Activated naive CD8-positive, alpha-beta T cell (primary cell): Measurements from ENCODE around the gene ACAP2.
"Not testable (repeated sequence)": the region's sequence is repeated elsewhere in the genome, so short reads cannot be mapped to it uniquely, and the experiment has no call there.

Experiments used
- H3K27ac Mint-ChIP-seq: one replicate; pipeline ENCODE4 v1.8.0; 2021; ENCODE audit warnings: mixed read lengths
- H3K27me3 Mint-ChIP-seq: one replicate; pipeline ENCODE4 v1.8.0; 2021; ENCODE audit warnings: mixed read lengths
- H3K36me3 Mint-ChIP-seq: one replicate; pipeline ENCODE4 v1.8.0; 2021; ENCODE audit warnings: mixed read lengths
- H3K4me1 Mint-ChIP-seq: one replicate; pipeline ENCODE4 v1.8.0; 2021; ENCODE audit warnings: low read depth, mixed read lengths
- H3K4me3 Mint-ChIP-seq: one replicate; pipeline ENCODE4 v1.8.0; 2021; ENCODE audit warnings: mild to moderate bottlenecking, mixed read lengths
- H3K9me3 Mint-ChIP-seq: one replicate; pipeline ENCODE4 v1.8.0; 2021; ENCODE audit warnings: low read depth, mixed read lengths

The ACAP2 gene

GRCh38 chr3:195385526-195385925, 57.3 kb downstream of the ACAP2 start:
- H3K27me3 Mint-ChIP-seq: no peaks in the 10 kb centered on the region
- H3K4me1 Mint-ChIP-seq: peaks cover 51% of the 10 kb centered on the region
- H3K4me3 Mint-ChIP-seq: no peak overlapping the region
- H3K36me3 Mint-ChIP-seq: peaks cover 13% of the 10 kb centered on the region
- no peaks in the 10 kb centered on the region for H3K9me3 Mint-ChIP-seq
- H3K27ac Mint-ChIP-seq: no peak overlapping the region

- no peaks in the 10 kb centered on the region for H3K27me3 Mint-ChIP-seq
- H3K36me3 Mint-ChIP-seq: peaks cover 13% of the 10 kb centered on the region
- H3K27ac Mint-ChIP-seq: no peak overlapping the region
- H3K4me1 Mint-ChIP-seq: peaks cover 51% of the 10 kb centered on the region
- H3K9me3 Mint-ChIP-seq: no peaks in the 10 kb centered on the region
- H3K4me3 Mint-ChIP-seq: no peak overlapping the region
Measured at GRCh38 chr3:195384952-195385351, 57.9 kb downstream of the ACAP2 start.

GRCh38 chr3:195372220-195372619, 70.6 kb downstream of the ACAP2 start:
- Mint-ChIP-seq H3K27me3 (no peaks in the 10 kb centered on the region), H3K27ac (no peak overlapping the region), H3K4me3 (no peak overlapping the region), H3K9me3 (no peaks in the 10 kb centered on the region), H3K4me1 (no peaks in the 10 kb centered on the region), H3K36me3 (peaks cover 21% of the 10 kb centered on the region)

DNA sequence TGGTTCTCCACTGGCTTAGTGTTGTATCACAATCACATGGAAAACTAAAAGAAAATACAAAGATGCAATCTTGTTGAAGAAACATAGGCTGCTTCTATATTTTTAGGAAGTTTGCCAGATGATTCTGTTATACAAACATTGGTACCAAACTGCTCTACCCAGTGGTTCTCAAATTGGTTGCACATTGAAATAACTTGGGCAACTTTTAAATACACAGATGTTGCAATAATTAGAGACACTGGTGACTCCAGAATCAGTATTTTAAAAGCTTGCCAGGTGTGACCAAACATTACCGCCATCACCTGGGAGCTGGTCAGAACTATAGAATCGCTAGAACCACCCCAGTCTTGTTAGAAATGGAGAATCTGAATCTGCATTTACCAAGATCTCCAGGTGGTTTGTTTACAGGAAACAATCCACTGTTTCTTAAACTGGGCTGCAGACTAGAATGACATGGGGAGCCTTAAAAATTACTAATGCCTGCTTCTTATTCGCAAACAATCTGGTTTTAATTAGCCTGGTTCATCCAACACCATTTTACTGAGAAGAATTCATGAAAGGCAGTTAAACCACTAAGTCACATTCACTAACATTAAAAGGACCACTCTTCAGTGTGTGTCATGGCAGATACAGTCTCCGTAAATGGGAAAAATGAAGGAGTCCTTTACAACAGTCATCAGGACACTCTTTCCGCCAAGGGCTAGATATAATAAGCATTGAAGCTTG, 76.5 kb downstream of the ACAP2 start:
- Mint-ChIP-seq H3K4me3 (no peak overlapping the region), H3K36me3 (peaks cover 26% of the 10 kb centered on the region), H3K9me3 (no peaks in the 10 kb centered on the region), H3K4me1 (peaks cover 19% of the 10 kb centered on the region), H3K27me3 (no peaks in the 10 kb centered on the region), H3K27ac (no peak overlapping the region)

GRCh38 chr3:195365371-195365770, 77.4 kb downstream of the ACAP2 start:
- Mint-ChIP-seq H3K4me3 (no peak overlapping the region), H3K9me3 (no peaks in the 10 kb centered on the region), H3K27me3 (no peaks in the 10 kb centered on the region), H3K4me1 (peaks cover 24% of the 10 kb centered on the region), H3K27ac (no peak overlapping the region), H3K36me3 (peaks cover 21% of the 10 kb centered on the region)

GRCh38 chr3:195357797-195358196, 85.0 kb downstream of the ACAP2 start:
- not testable (repeated sequence) for H3K9me3 Mint-ChIP-seq, H3K4me3 Mint-ChIP-seq, H3K27me3 Mint-ChIP-seq
- peaks cover 16% of the 10 kb centered on the region for H3K36me3 Mint-ChIP-seq
- H3K4me1 Mint-ChIP-seq: peaks cover 55% of the 10 kb centered on the region
- peak overlapping the region; percentile 35 for H3K27ac Mint-ChIP-seq

DNA sequence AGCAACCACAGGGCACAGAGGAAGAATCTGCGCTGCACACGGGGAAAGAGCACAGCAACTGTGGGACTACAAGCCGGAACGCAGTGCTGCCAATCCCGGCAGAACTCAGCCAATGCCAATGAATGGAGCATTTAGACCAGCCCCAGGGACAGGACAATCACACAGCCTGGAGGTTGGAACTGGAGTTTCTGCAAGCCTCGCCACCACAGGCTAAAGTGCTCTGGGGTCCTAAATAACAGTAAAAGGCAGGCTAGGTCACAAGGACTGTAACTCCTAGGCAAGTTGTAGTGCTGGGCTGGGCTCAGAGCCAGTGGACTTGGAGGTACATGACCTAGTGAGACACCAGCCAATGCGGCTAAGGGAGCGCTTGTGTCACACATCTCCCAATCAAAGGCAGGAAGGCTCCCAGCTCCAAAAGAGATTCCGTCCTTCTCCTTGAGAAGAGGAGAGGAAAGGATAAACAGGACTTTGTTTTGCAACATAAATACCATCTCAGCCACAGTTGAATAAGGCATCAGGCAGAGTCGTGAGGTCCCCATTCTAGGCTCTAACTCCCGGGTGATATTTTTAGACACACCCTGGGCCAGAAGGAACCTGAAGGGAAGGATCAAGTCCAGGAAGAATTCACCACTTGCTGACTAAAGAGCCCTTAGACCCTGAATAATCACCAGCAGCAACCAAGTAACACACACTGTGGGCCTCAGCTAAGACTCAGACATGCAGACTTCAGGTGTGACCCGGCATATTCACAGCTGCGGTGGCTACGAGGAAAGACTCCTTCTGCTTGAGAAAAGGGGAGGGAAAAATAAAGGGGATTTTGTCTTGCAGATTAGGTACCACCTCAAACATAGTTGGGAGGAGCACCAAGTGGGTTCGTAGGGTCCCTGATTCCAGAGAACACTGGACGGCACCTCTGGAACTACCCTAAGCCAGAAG, 86.4 kb downstream of the ACAP2 start:
- H3K4me3 Mint-ChIP-seq: no peak overlapping the region
- H3K27ac Mint-ChIP-seq: no peak overlapping the region
- H3K36me3 Mint-ChIP-seq: peaks cover 15% of the 10 kb centered on the region
- peaks cover 44% of the 10 kb centered on the region for H3K4me1 Mint-ChIP-seq
- no peaks in the 10 kb centered on the region for H3K9me3 Mint-ChIP-seq
- no peaks in the 10 kb centered on the region for H3K27me3 Mint-ChIP-seq

DNA sequence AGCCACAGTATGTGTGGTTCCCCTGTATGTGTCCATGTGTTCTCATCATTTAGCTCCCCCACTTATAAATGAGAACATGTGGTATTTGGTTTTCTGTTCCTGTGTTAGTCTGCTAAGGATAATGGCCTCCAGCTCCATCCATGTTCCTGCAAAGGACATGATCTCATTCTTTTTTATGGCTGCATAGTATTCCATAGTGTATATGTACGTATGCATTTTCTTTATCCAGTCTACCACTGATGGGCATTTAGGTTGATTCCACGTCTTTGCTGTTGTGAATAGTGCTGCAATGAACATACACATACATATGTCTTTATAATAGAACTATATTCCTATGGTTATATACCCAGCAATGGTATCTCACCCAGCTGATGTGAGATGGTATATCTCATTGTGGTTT, 88.8 kb downstream of the ACAP2 start:
- Mint-ChIP-seq H3K4me1 (peaks cover 31% of the 10 kb centered on the region), H3K36me3 (peaks cover 15% of the 10 kb centered on the region)
- not testable (repeated sequence) for H3K4me3 Mint-ChIP-seq, H3K27me3 Mint-ChIP-seq, H3K27ac Mint-ChIP-seq, H3K9me3 Mint-ChIP-seq

DNA sequence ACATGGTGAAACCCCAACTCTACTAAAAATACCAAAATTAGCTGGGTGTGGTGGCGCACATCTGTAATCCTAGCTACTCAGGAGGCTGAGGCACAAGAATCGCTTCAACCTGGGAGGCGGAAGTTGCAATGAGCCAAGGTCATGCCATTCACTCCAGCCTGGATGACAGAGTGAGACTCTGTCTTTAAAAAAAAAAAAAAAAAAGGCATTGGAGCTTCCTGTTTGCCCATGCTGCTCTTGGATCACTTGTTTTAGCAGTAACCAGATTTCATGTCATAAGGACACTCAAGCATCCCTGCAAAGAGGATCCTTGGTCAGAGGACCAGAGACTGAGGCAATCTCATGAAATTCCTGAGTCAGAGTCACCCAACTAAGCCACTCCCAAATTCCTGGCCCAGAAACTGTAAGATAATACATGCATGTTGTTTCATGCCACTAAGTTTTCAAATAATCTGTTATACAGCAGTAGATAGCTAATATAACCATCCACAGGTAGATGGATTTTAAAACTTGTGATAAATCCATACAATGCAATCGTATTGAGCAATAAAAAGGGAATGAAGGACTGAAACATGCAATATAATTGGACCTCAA, 89.8 kb downstream of the ACAP2 start:
- Mint-ChIP-seq H3K4me3 (no peak overlapping the region), H3K27me3 (no peaks in the 10 kb centered on the region), H3K9me3 (no peaks in the 10 kb centered on the region), H3K36me3 (peaks cover 15% of the 10 kb centered on the region), H3K27ac (no peak overlapping the region), H3K4me1 (peaks cover 25% of the 10 kb centered on the region)

DNA sequence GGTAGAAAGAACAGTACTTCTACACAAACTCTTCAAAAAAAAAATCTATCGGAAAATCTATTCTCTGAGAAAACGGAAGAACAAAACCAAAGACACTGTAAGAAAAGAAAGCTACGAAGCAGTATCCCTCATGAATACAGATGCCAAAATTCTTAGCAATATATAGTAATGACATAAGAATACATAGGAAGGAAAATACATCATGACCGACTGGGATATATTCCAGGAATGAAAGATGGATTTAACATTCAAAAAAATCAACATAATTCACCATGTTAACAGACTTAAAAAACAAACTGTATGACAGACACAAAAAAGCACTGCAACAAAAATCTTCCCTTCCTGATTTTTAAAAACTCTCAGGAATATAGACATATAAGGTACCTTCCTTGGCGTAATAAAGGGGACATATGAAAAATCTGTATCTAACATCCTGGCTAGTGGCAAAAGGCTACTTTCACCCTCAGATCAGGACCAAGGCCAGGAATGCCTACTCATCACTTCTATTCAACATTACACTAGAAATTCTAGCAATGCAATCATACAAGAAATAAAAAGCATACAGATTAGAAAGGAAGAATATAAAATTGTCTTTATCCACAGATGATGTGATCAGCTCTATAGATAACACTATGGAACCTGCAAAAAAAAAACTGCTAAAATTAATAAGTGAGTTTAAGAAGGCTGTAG, 94.2 kb downstream of the ACAP2 start:
- H3K27me3 Mint-ChIP-seq: no peaks in the 10 kb centered on the region
- H3K4me1 Mint-ChIP-seq: peaks cover 14% of the 10 kb centered on the region
- H3K4me3 Mint-ChIP-seq: no peak overlapping the region
- no peaks in the 10 kb centered on the region for H3K36me3 Mint-ChIP-seq
- no peak overlapping the region for H3K27ac Mint-ChIP-seq
- H3K9me3 Mint-ChIP-seq: no peaks in the 10 kb centered on the region

GRCh38 chr3:195337747-195338146, 105.1 kb downstream of the ACAP2 start:
- peaks cover 7% of the 10 kb centered on the region for H3K36me3 Mint-ChIP-seq
- peaks cover 2% of the 10 kb centered on the region for H3K4me1 Mint-ChIP-seq
- no peak overlapping the region for H3K4me3 Mint-ChIP-seq
- H3K27me3 Mint-ChIP-seq: no peaks in the 10 kb centered on the region
- no peak overlapping the region for H3K27ac Mint-ChIP-seq
- H3K9me3 Mint-ChIP-seq: no peaks in the 10 kb centered on the region

DNA sequence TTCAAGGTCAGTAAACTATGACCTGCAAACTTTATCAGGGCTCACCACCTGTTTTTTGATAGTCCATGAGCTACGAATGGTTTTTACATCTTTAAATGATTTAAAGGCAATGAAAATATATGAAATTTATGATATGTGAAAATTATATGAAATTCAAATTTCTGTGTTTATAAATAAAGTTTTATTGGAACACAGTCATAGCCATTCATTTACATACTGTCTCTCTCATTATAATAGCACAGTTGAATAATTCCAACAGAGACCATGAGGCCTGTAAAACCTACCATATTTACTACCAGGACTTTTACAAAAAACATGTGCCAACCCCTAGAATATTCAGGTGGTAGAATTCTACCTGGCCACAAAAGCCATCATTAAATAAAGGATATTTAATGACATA, 107.9 kb downstream of the ACAP2 start:
- Mint-ChIP-seq H3K9me3 (no peaks in the 10 kb centered on the region), H3K4me1 (peaks cover 2% of the 10 kb centered on the region), H3K36me3 (peaks cover 8% of the 10 kb centered on the region), H3K27ac (no peak overlapping the region), H3K27me3 (no peaks in the 10 kb centered on the region), H3K4me3 (no peak overlapping the region)

GRCh38 chr3:195319060-195319459, 123.8 kb downstream of the ACAP2 start:
- H3K4me3 Mint-ChIP-seq: no peak overlapping the region
- no peaks in the 10 kb centered on the region for H3K27me3 Mint-ChIP-seq
- H3K4me1 Mint-ChIP-seq: peaks cover 11% of the 10 kb centered on the region
- peaks cover 4% of the 10 kb centered on the region for H3K9me3 Mint-ChIP-seq
- H3K27ac Mint-ChIP-seq: no peak overlapping the region
- H3K36me3 Mint-ChIP-seq: peaks cover 26% of the 10 kb centered on the region

DNA sequence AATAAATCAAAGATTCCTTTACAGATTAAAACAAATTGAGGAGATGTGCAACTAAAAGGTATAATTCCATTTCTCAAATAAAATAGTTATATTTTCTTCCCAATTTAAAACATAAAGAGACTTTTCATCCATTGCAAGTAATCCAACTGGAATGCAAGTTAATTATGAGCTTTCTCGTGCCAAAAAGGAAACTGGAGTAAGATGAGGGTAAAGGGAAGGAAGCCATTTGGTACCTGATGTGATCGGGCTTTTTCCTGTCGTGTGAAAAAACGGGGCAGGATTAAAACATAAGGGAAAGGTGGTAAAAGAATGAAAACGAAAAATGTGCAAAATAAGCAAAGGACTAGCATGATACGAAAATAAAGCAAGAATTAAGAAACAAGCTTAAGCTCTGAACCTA, 130.1 kb downstream of the ACAP2 start:
- H3K27ac Mint-ChIP-seq: no peak overlapping the region
- no peaks in the 10 kb centered on the region for H3K4me1 Mint-ChIP-seq
- no peaks in the 10 kb centered on the region for H3K27me3 Mint-ChIP-seq
- no peak overlapping the region for H3K4me3 Mint-ChIP-seq
- no peaks in the 10 kb centered on the region for H3K9me3 Mint-ChIP-seq
- no peaks in the 10 kb centered on the region for H3K36me3 Mint-ChIP-seq

GRCh38 chr3:195307711-195308110, 135.1 kb downstream of the ACAP2 start:
- H3K9me3 Mint-ChIP-seq: no peaks in the 10 kb centered on the region
- no peak overlapping the region for H3K27ac Mint-ChIP-seq
- H3K4me3 Mint-ChIP-seq: no peak overlapping the region
- no peaks in the 10 kb centered on the region for H3K4me1 Mint-ChIP-seq
- no peaks in the 10 kb centered on the region for H3K27me3 Mint-ChIP-seq
- no peaks in the 10 kb centered on the region for H3K36me3 Mint-ChIP-seq
